Ovary (tissue), 9 donors: ENCODE measurements around the gene YPEL3. TPM values are rescaled to one million over a fixed set of nuclear protein-coding genes. Genes with fewer than 3 reads are reported as not detected.

Source experiments
- DNase-seq, 5 donors: peaks; one replicate each; pipeline ENCODE4 v3.0.0-alpha.2; 2019 to 2020
- H3K27ac ChIP-seq, 2 donors: fragments of 200-600 bp; one replicate each; pipeline versions ENCODE4 v1.5.1 to v1.8.0; 2019 to 2022
- H3K27me3 ChIP-seq: fragments of 200-600 bp; one replicate; pipeline ENCODE4 v1.8.0; 2022
- H3K36me3 ChIP-seq: fragments of 200-600 bp; sonication (generic); one replicate; pipeline ENCODE4 v1.5.1; 2019
- H3K4me1 ChIP-seq: one replicate; pipeline ENCODE4 v1.8.1; 2013; ENCODE audit warnings: mild to moderate bottlenecking, moderate library complexity; ENCODE audit not compliant: insufficient read depth
- H3K4me3 ChIP-seq: fragments of 200-600 bp; sonication (generic); one replicate; pipeline ENCODE4 v1.5.1; 2017
- H3K9me3 ChIP-seq, 2 donors: fragments of 200-600 bp in 1 of 2; sonication (generic) in 1 of 2; one replicate each; pipeline versions ENCODE4 v1.5.1 to v1.8.1; 2013 to 2019; ENCODE audit warnings: mild to moderate bottlenecking in 1 of 2, moderate library complexity in 1 of 2
- CTCF ChIP-seq, 3 donors: fragments of 450-650 bp in 2 of 3; fragments of 200-600 bp in 1 of 3; IDR thresholded peaks; one replicate each; pipeline versions ENCODE4 v1.5.1 to v1.8.0; 2016 to 2022; ENCODE audit warnings: antibody characterized with exemption in 3 of 3, mild to moderate bottlenecking in 1 of 3
- EP300 ChIP-seq: sonication (generic); formaldehyde crosslinking; IDR thresholded peaks from one replicate; pipeline ENCODE4 v1.6.1; 2017; ENCODE audit warnings: antibody characterized with exemption
- POLR2A ChIP-seq: fragments of 450-650 bp; IDR thresholded peaks from one replicate; pipeline ENCODE4 v1.6.1; 2017; ENCODE audit warnings: antibody characterized with exemption, mild to moderate bottlenecking, moderate library complexity
- WGBS, 3 donors: extraction: QIAGEN DNeasy Blood & Tissue Kit in 1 of 3; methylation state at CpG; one replicate each; pipeline versions ENCODE4 v1.1.5 to v1.1.7; 2013 to 2017; 5-methylcytosine and 5-hydroxymethylcytosine counted together
- intact Hi-C, 4 donors: fragments of 100-400 bp; cut with DNase I; formaldehyde crosslinking; loops; one replicate each; pipeline versions ENCODE4 v1.11.0 to v1.15.1; 2022 to 2023
- polyA plus RNA-seq, 2 donors: library from polyadenylated mRNA; stranded (reverse); fragments of 200-250 nt in 1 of 2; fragments of 350-450 nt in 1 of 2; fragmentation: Illumina TruSeq in 1 of 2; extraction: RNeasy Lipid Tissue Mini Kit (QIAGEN cat#74804) in 1 of 2; gene quantifications; one replicate each; pipeline ENCODE4 v1.2.3, GENCODE V29; 2013 to 2014
- total RNA-seq, 7 donors: library from RNA; depleted of rRNA in 2 of 7; stranded (reverse); fragments of >200 nt in 2 of 7; fragmentation: NEBNext Ultra II Directional in 3 of 7; extraction: Animal tissue kit (Norgen Biotek cat#: 25700) in 3 of 7; gene quantifications; one replicate each; pipeline versions ENCODE4 v1.1.0 to v1.2.4, GENCODE V29; 2016 to 2023
- donor health status: DM: no; HTN: no; CAD: no; lungs with moderate emphysema.
- donor health status: DM: no; HTN: no; CAD: no.
- donor health status: Bipolar disorder and iron deficiency.
- donor health status: DM: yes; HTN: yes; CAD: no.
- donor health status: DM: no; HTN: no; CAD: no.
- donor health status: DM: yes; HTN: yes; CAD: no.

The YPEL3 gene
- total and polyA plus RNA-seq, 9 donors: 12.7 to 134 (median 63.1) TPM

GRCh38 chr16:30070490-30070889 is 25.5 kb downstream of the YPEL3 start:
- Histone ChIP-seq H3K27me3 (no peaks in the 10 kb centered on the region), H3K9me3 (no peaks in the 10 kb centered on the region), H3K36me3 (no peaks in the 10 kb centered on the region), H3K4me3 (no peak overlapping the region), H3K27ac (peak overlapping the region in 1 of 2 donors; percentile 17), H3K4me1 (peaks cover 17% of the 10 kb centered on the region)
- TF ChIP-seq EP300 (no peak), POLR2A (no peak)
- intact Hi-C loops: no loop called here
- DNase-seq: no peak

- Histone ChIP-seq H3K36me3 (no peaks in the 10 kb centered on the region), H3K4me3 (no peak overlapping the region), H3K27me3 (no peaks in the 10 kb centered on the region), H3K9me3 (no peaks in the 10 kb centered on the region), H3K4me1 (peaks cover 15% of the 10 kb centered on the region), H3K27ac (peak overlapping the region; percentile 15 to 17)
- TF ChIP-seq EP300 (no peak), CTCF (IDR thresholded peaks at IDR 0.05) (no peak), POLR2A (no peak)
- WGBS, 3 donors: 35 to 38% (median 35%) methylated on average over 28 to 31 of the region's 31 CpGs
- intact Hi-C loops: loop anchor here in 1 of 4 donors (10.0 kb wide), 1 partner anchor 335 kb away; the partner anchor contains the start of gene ZNF771
- DNase-seq: peak; percentile 50 to 80 (median 59)
Measured at GRCh38 chr16:30069611-30070462, 26.2 kb downstream of the YPEL3 start.

- H3K4me1 ChIP-seq: peaks cover 15% of the 10 kb centered on the region
- DNase-seq: peak in 1 of 5 donors; percentile 53
- intact Hi-C loops: loop anchor here in 1 of 4 donors (10.0 kb wide), 1 partner anchor 336 kb away; the partner anchor contains the start of gene ZNF771
- WGBS, 3 donors: 73 to 80% (median 76%) methylated on average over 13 to 17 of the region's 17 CpGs
- H3K27ac ChIP-seq: no peak overlapping the region
- TF ChIP-seq CTCF (IDR thresholded peaks at IDR 0.05): no peak
- TF ChIP-seq EP300: no peak
- no peak for TF ChIP-seq POLR2A
- H3K27me3 ChIP-seq: no peaks in the 10 kb centered on the region
- no peaks in the 10 kb centered on the region for H3K36me3 ChIP-seq
- no peak overlapping the region for H3K4me3 ChIP-seq
- no peaks in the 10 kb centered on the region for H3K9me3 ChIP-seq
Measured at GRCh38 chr16:30068750-30069610, 27.0 kb downstream of the YPEL3 start.

GRCh38 chr16:30068333-30068732 is 27.7 kb downstream of the YPEL3 start:
- Histone ChIP-seq H3K4me3 (no peak overlapping the region), H3K36me3 (no peaks in the 10 kb centered on the region)
- 74 to 80% (median 80%) methylated on average over 9 of the region's 9 CpGs for WGBS, 3 donors

More at GRCh38 chr16:30068333-30068732, 27.7 kb downstream of the YPEL3 start:
- H3K27ac ChIP-seq: no peak overlapping the region
- no peaks in the 10 kb centered on the region for H3K9me3 ChIP-seq
- H3K27me3 ChIP-seq: no peaks in the 10 kb centered on the region
- intact Hi-C loops: loop anchor here in 1 of 4 donors (10.0 kb wide), 1 partner anchor 336 kb away; the partner anchor contains the start of gene ZNF771
- TF ChIP-seq CTCF (IDR thresholded peaks at IDR 0.05): no peak
- TF ChIP-seq POLR2A: no peak
- no peak for TF ChIP-seq EP300
- no peak for DNase-seq
- H3K4me1 ChIP-seq: peaks cover 20% of the 10 kb centered on the region
